HG02678 (cell line): ENCODE measurements around the gene OR2J2.
"Not testable (repeated sequence)": the region's sequence is repeated elsewhere in the genome, so short reads cannot be mapped to it uniquely, and the experiment has no call there.

Experiments
- ATAC-seq: cut with Tn5 transposase; IDR thresholded peaks from one replicate; pipeline ENCODE4 v1.9.1; 2021; ENCODE audit warnings: mild to moderate bottlenecking, moderate library complexity; ENCODE audit not compliant: unreplicated experiment

The OR2J2 gene

GRCh38 chr6:29170607-29171006 is at the start of gene OR2J2:
OR2J2 (plus strand) TSS chr6:29170907; CDS start chr6:29173636, 2,729 bp downstream.
- ATAC-seq = not testable (repeated sequence)

GRCh38 chr6:29129326-29130012 is 41.2 kb upstream of the OR2J2 start:
- no peak for ATAC-seq

DNA sequence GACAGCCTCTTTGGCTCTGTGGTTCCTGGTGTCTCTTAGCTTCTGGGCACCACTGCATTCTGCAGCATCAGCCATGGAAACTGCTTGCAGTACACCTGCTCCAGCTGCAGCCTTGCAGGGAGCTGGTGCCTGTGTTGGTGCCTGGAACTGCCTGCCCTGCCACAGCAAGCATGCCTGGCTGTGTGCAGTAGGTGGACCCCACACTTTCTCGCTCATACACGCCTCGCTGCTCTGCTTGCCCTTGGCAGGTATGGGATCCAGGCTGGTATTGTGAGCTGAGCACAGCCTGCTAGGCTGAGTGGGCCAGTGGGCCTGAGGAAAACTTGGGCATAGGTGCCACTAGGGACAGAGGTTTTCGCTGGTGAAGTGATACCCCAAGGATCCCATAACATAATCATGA is 40.1 kb upstream of the OR2J2 start:
- ATAC-seq = no peak

DNA sequence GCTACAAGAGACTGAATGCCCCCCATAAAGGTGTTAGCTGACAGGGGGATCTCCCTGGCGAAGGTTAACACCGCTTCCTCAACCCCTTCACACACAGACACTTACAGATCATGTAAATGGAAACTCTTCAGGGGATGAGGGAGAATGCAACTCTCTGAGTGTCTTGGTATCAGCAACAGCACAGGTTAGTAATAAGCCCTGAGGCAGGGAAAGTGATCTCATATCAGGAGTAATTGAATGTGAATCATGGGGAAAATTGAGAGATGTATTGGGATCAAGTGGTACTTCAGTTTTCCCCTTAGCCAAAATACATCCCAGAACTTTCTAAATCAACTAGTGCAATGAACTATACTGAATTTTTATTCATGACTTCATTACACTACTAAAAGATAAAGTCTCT is 39.0 kb upstream of the OR2J2 start:
- ATAC-seq = no peak

DNA sequence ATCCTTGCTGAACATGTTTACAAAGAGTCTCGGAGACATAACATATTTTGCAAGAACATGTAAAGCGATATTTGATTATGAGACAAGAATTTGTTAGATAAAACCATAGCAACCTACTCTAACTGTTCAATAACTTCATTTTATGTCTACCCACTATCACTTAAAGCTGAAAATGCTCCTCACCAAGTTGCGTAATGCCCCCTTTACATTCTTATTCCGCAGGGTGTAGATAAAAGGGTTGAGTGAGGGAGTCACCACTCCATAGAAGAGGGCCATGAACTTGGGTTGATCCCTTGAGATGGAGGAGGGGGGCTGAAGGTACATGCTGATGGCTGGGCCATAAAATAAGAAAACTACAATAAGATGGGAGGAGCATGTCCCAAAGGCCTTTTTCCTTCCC is 33.0 kb upstream of the OR2J2 start:
- ATAC-seq = no peak

DNA sequence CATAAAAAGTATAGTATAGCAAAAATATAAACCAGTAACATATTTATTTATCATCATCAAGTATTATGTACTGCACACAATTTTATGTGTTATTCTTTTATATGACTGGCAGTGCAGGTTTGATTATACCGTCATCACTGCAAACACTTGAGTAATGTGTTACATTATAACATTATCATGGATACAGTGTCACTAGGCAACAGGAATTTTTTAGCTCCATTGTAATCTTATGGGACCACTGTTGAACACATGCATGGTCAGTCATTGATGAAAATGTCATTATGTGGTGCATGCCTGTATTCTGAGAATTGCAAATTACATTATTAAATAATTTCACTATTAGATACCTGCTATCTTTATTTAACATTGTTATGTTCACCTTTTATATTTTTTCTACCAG is 29.1 kb upstream of the OR2J2 start:
- no peak for ATAC-seq

DNA sequence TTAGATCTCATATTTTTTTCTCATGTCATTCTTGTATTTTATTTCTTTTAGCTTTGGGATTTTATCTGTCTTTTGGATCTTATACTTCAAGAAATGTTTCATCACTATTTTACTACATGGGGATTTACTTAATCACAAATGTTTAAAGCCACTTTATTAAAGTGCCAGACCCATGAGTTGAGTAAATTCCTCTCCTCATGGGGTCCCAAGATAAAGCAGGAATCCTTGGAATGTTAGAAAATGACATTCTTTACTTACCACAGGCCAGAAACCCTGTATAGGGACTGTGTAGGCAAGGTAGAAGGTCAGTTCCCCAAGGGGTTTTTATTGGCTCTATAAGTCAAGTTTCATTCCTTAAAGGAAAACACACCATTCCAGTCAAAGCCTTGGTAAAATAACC is 28.4 kb upstream of the OR2J2 start:
- ATAC-seq = no peak

GRCh38 chr6:29146179-29146578 is 24.5 kb upstream of the OR2J2 start:
- ATAC-seq = no peak

DNA sequence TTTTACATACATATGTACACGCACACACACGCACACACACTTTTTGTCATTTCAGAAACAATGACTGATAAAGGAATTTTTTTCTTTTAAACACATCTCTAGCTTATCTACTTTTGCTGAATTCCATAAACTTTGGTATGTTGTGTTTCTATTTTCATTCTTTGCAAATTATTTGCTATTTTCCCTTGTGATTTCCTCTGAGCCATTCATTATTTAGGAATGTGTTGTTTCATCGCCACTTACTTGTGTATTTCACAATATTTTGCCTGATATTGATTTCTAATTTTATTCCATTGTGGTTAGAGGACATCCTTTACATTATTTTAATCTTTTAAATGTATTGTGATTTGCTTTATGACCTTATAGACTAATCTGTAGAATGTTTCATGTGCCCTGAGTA is 23.6 kb upstream of the OR2J2 start:
- no peak for ATAC-seq

GRCh38 chr6:29149444-29149843 is 21.3 kb upstream of the OR2J2 start:
- ATAC-seq = not testable (repeated sequence)

DNA sequence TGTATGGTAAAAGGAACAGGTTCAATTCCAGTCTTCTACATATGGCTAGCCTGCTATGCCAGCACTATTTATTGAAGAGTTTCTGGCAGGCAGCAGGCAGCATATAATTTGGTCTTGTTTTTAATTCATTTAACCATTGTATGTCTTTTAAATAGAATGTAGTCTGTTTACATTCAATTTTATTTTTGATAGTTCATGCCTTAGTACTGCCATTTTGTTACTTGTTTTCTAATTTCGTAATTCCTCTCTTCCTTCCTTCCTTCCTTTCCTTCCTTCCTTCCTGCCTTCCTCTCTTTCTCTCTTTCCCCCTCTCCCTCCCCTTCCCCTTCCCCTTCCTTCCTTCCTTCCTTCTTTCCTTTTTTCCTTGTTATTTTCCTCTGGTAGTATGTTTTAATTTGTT is 17.6 kb upstream of the OR2J2 start:
- no peak for ATAC-seq

DNA sequence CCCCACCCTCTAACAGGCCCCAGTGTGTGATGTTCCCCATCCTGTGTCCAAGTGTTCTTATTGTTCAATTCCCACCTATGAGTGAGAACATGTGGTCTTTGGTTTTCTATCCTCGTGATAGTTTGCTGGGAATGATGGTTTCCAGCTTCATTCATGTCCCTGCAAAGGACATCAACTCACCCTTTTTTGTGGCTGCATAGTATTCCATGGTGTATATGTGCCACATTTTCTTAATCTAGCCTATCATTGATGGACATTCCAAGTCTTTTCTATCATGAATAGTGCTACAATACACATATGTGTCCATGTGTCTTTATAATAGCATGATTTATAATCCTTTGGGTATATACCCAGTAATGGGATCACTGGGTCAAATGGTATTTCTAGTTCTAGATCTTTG is 15.5 kb upstream of the OR2J2 start:
- not testable (repeated sequence) for ATAC-seq

GRCh38 chr6:29159922-29160321 is 10.8 kb upstream of the OR2J2 start:
- not testable (repeated sequence) for ATAC-seq

DNA sequence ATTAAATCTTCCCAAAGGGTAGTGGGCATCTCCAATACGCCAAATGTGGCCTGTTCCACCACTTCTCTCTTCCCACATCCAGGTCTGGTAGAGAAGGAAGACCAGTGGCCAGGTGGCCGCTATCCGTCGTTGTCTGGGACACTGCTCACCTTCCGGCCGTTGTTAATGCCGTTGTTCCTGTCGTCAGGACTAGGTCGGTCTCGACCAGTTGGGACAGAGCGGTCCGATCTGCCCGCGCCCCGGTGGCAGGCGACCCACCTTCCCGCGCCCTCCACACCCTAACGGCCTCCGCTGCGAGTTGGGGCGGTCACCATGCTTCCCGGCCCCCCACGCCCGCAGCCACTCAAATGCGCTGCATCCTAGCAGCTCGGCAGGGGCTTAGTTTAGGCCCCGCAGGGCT is 5.1 kb upstream of the OR2J2 start:
- ATAC-seq = not testable (repeated sequence)

- ATAC-seq = no peak
Observed at GRCh38 chr6:29171736-29172135, 1.0 kb downstream of the OR2J2 start.

DNA sequence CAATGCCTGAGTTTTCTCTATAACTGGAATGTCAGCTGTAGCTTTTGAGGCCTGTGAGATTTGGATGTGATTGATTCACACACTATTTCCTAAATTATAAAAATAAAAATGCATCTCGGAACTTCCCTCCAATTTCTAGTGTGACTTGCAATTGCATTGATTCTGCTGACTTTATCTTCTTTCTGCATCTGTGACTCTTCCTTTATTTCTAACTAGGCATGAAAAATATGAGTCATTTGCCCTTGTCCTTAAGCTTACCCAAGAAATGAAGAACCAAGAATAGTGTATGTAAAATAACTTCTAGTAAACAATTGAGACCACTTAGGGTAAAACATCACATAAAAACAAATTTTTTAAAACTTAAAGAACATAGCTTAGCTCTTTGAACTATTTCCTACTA is 12.9 kb downstream of the OR2J2 start:
- ATAC-seq = no peak

DNA sequence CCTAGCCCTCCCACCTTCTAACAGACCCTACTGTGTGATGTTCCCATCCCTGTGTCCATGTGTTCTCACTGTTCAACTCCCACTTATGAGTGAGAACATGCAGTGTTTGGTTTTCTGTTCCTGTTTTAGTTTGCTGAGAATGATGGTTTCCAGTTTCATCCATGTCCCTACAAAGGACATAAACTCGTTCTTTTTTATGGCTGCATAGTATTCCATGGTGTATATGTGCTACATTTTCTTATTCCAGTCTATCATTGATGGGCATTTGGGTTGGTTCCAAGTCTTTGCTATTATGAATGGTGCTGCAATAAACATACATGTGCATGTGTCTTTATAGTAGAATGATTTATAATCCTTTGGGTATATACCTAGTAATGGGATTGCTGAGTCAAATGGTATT is 18.0 kb downstream of the OR2J2 start:
- not testable (repeated sequence) for ATAC-seq

GRCh38 chr6:29200767-29201662 is 30.3 kb downstream of the OR2J2 start:
- no peak for ATAC-seq

GRCh38 chr6:29201966-29202365 is 31.3 kb downstream of the OR2J2 start:
- no peak for ATAC-seq

DNA sequence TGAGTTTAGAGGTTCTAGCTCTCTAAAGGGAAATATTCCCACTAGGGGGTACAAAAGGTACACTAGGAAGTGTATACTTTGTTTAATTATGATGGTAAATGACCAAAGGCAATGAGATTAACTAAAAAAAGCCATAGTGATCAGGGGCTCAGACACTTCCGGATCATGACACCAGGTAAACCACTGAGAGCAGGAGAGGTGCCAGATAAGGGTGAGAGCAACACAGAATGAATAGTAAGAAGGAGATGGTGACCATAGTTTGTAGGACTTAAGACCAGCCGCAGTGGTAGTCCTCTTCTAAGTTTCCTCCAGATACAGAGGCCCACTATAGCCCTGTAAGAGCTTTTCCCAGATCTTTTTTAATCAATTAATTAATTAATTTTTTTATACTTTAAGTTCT is 40.8 kb downstream of the OR2J2 start:
- no peak for ATAC-seq

DNA sequence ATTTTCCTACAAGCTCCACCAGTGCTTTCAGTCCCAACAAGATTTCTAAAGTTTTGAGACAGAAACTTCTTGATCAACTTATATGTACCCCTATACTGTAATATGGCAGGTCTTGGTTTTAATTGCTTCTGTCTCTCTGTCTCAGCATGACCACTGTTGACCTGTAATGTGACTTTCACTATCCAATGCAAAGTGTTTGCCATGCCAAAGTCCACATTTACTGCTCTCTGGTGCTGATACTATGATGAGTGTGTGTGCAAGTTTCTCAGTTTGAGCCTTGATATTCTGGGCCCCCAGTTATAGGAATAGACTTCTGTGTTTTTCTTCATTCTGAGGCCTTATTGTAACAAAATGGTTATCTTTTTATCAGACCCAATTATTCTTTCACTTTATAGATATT is 45.8 kb downstream of the OR2J2 start:
- ATAC-seq = no peak

- not testable (repeated sequence) for ATAC-seq
Observed at GRCh38 chr6:29217242-29217641, 46.5 kb downstream of the OR2J2 start.
